C1 segment of cervical spinal cord (tissue), 14 donors: ENCODE results near the gene VIL1.
A peak's percentile ranks its signal among the peaks of the same experiment; 100 is the strongest.

Experiments used
- DNase-seq, 14 donors: peaks; one replicate each; lab custom pipeline; 2025; lab: John Stamatoyannopoulos, UW

The VIL1 gene

GRCh38 chr2:218405086-218405745 is 13.7 kb upstream of the VIL1 start:
- no peak for DNase-seq

- no peak for DNase-seq
These were observed 13.1 kb upstream of the VIL1 start for GRCh38 chr2:218405746-218406208.

DNA sequence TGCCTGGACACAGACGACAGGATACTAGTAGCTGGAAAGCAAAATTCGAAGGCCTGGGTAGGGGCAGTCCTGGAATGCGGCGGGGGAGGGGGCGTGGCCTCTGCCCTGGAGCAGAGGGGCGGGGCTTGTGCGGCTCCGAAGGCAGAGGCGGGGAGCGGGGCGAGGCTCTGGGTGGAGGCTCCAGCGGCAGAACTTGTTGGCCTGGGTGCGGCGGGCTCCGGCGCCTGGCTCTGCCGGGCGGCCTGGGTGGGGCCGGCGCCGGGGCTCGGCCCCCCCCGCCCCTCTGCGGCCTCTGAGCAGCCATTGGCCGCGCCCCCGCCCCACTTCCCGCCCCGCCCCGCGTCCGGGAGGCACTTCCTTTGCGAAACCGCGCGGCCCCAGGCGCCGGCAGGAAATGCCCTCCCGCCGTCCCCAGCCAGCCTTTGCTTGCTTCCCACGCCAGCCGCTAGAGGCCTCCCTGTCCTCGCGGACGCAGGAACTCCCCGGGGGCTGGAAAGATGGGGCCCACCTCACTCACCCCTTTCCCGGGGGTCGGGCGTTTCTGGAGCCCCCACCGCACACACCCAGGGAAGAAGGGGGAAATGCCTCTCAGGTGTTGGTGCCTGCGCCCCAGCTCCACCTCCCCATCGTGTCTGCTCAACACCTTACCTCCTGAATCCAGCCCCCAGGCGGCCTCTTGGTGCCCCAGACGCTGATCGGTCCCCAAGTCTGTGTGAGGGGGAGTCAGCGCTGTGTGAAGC is 12.5 kb upstream of the VIL1 start:
- DNase-seq, result peak; percentile 54 to 95 (median 90)

- DNase-seq, result peak in 8 of 14 donors; percentile 51 to 79 (median 66)
These were observed 11.8 kb upstream of the VIL1 start for GRCh38 chr2:218406949-218407618.

GRCh38 chr2:218407717-218408116 is 11.2 kb upstream of the VIL1 start:
- no peak for DNase-seq

DNA sequence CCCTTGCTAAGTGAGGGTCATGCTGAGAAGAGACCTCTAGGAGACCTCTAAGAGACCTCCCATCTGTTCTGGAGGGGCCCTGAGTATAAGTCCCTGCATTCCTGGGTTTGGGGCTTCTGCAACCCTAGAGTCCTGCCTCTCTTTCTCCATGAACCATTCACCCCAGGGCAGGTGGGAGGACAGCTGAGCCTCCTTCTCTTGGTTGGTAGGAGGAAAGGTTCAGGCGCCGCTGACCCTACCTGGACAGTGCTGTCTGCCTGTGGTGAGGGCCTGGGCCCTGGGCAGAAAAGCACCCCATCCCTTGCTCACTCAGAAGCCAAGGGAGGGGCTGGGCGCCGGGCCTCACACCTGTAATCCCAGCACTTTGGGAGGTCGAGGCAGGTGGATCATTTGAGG is 604 bp upstream of the VIL1 start:
- DNase-seq, result no peak

- no peak for DNase-seq
These were observed 800 bp downstream of the VIL1 start for GRCh38 chr2:218419630-218420216.

- DNase-seq, result no peak
These were observed 2.1 kb downstream of the VIL1 start for GRCh38 chr2:218421027-218421426.

GRCh38 chr2:218422403-218423086 is 3.6 kb downstream of the VIL1 start:
- no peak for DNase-seq

DNA sequence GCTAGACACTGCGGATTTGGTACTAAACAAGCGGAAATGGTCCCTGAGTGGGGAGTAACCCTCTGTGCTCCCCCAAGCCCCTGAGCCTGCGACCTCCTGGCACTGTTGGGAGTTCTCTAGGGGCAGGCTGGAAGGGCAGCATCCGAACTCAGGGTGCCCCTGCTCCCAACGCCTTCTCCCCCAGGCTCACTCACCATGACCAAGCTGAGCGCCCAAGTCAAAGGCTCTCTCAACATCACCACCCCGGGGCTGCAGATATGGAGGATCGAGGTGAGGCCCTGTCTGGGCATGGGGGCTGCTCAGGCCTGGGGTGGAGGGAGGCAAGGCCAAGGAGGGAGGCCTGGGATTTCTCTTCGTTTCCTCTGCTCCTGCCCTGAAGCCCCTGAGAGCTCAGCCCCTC is 4.7 kb downstream of the VIL1 start:
- DNase-seq, result no peak

DNA sequence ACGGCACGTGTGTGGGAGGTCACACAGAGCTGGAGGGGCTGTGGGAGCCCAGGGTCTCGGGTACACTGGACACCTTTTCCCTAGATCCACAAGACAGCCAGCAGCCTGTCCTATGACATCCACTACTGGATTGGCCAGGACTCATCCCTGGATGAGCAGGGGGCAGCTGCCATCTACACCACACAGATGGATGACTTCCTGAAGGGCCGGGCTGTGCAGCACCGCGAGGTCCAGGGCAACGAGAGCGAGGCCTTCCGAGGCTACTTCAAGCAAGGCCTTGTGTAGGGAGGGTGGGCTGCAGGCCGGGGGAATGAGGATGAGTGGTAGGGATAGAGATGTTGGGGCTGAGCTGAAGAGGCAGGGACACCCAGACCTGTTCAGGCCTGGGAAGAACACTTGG is 6.6 kb downstream of the VIL1 start:
- DNase-seq, result no peak

GRCh38 chr2:218427741-218428140 is 8.8 kb downstream of the VIL1 start:
- no peak for DNase-seq

GRCh38 chr2:218428846-218429558 is 10.1 kb downstream of the VIL1 start:
- DNase-seq, result no peak

DNA sequence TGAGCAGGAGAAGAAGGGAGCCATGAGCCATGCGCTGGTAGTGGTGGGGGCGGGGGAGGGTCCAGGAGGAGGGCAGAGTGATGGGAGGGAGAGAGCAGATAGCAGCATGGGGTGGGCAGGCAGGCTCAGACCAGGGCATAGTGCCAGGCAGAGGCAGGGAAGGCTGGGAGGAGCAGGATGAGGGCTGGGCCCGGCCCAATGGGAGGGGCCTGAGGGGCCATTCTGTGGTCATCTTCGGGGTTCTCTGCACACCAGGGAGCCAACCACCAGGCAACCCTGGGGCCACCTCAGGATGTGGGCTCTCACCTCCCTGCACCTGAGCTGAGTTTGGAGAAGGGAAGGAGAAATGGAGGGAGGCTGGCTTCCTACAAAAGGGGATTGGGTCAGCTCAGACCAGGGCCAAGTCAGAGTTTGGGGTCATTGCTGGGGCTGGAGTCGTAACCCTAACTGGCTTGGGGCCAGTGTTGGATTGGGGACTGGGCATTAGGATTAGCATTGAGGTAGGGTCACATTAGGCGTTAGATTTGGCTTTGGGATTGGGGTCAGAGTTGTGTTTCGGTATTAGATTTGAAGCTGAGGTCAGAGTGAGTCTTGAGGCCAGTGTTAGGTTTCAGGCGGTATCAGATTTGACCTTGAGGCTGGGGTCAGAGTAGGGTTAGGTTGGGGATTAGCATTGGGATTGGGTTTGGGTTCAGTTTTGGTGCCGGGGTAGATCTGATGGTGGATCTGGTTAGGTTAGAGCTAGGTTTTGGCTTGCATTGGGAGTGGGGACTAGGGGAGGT is 11.2 kb downstream of the VIL1 start:
- DNase-seq, result no peak

DNA sequence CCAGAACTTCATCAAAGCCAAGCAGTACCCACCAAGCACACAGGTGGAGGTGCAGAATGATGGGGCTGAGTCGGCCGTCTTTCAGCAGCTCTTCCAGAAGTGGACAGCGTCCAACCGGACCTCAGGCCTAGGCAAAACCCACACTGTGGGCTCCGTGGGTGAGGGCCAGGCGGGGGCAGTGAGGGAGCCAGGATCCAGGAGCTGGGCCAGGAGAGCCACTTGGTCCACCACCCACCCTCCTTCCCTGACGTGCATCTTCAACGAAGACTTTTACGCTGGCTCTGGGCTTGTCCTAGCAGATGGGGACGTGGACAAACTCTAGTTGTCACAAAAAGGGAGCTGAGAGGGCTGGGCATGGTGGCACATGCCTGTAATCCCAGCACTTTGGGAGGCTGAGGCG is 11.8 kb downstream of the VIL1 start:
- DNase-seq, result no peak

- DNase-seq, result no peak
These were observed 13.0 kb downstream of the VIL1 start for GRCh38 chr2:218431878-218432277.

GRCh38 chr2:218432676-218433365 is 13.9 kb downstream of the VIL1 start:
- no peak for DNase-seq

GRCh38 chr2:218434456-218434855 is 15.5 kb downstream of the VIL1 start:
- no peak for DNase-seq
